HG03342 (cell line): ENCODE measurements around the gene ZFYVE28.
A peak's percentile ranks its signal among the peaks of the same experiment; 100 is the strongest.

Experiments used
- ATAC-seq: cut with Tn5 transposase; IDR thresholded peaks from one replicate; pipeline ENCODE4 v1.9.1; 2021; ENCODE audit warnings: mild to moderate bottlenecking, moderate library complexity; ENCODE audit not compliant: unreplicated experiment

The ZFYVE28 gene

DNA sequence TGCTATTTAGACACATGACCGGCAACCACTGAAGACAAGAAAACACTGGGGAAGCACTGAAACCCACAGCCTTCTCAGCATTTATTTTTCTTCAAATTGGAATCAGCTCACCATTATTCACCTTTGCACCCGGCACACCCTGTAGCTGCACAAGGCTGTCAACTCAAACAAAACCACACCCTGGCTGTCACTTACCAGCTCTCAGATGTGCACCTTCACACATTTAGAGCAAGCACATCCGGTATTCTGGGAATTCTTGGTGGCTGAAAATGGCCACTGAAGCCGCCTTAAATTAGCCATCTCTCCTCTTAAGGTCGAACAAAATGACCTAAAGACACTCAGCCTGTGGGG, 5.9 kb downstream of the ZFYVE28 start:
- ATAC-seq: peak; percentile 31

DNA sequence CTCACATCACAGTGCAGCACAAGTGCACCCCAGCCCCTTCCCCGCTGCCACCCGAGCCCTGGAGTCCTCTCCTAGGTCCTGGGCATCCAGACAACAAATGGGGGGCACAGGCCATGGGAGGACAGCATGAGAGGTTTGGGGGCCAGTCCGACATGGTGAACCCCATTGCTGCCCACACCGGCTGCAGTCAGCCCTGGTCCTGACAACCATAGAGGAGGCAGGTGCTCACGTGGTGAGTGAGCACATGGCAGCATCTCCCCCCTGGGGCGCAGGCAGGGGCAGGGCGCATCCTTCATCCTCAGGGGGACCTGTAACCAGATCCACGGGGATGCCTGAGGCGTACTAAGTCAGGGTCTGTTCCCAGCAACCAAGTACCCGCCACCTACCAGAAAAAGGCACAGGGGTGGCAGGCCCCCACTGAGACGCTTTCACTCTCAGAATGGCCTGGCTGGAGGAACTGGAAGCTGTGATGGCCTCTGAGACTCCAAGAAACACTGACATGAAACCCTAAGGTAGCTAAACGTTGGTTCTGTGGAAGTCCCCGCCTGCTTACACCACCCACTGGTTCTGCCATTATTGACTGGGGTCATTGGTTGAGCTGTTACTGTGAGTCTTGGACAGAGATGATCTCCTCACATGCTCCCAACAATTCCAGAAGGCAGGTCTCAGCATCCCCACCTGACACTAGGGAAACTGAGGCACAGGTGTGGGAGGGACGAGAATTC, 6.5 kb downstream of the ZFYVE28 start:
- ATAC-seq: no peak

DNA sequence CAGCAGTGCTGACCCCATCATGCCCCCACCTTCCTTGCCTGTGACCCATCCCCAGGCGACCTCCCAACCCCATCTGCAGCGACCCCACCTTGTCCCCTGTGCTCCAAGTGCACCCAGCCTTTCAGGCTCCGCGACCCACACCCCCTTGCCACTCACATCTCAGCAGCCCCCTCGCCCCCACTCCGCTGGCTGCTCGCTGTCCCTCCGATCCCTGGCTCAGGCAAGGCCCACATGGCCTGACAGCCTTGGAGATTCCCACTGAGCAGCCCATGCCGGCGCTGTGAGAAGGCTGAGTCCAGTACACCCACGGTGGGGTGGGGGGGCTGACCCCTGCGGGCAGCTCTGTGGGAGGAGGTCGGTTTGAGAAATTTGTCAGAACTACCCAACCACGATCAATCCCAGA, 9.1 kb downstream of the ZFYVE28 start:
- ATAC-seq: no peak

DNA sequence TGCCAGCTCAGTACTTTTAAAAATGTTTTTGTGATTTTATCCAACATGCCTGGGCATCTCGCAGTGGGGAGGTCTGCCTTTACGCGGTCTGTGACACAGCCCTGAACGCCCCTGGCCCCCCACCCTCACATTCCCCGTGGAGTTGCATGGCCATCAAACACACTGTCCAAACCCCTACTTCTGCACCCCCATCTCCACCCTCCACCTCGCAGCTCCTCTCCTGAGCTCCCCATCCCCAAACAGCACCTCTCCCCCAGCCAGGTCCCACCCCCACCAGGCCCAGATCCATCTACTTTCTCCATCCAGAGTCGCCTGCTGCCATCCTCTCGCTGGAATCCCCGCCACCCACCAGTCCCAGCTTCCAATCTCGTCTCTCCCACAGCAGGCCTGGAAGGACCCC, 9.5 kb downstream of the ZFYVE28 start:
- no peak for ATAC-seq

DNA sequence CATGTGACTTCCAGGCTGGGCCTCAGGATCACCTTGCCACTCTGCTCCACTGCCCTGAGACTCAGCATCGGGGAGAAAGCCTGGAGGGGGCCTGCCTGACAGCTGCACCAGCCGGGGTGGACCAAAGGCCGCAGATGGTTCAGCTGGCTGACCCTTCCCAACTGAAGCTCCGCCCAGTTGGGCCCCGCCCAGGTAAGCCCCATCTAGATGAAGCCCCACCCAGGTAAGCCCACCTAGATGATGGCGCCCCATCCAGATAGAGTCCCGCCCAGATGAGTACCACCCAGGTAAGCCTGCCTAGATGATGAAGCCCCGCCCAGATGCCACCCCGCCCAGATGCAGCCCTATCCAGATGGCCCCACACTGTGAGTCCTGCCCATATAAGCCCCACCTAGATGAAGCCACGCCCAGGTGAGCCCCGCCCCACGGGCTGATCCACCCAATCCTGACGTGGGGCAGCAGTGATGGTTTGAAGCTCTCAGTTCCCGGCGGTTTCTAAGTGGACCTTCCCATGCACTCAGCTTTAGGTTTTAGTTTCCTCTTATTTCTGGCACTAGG, 10.0 kb downstream of the ZFYVE28 start:
- ATAC-seq: no peak

DNA sequence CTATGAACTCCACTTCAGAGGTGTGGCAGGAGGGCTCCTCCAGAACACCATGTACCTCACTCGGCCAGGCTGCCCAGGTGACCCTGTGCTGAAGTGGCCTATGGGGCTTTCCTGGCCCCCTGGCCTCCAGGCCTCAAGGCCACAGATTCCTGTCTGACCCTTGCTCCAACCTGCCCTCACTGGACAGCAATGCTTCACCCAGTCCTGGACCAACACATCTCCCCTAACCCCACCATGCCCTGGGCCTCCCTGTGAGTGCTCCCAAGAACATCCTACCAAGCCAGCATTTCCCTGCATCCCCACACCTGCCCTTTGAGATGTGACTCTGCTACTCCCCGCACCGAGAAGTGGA, 10.5 kb downstream of the ZFYVE28 start:
- ATAC-seq: no peak

DNA sequence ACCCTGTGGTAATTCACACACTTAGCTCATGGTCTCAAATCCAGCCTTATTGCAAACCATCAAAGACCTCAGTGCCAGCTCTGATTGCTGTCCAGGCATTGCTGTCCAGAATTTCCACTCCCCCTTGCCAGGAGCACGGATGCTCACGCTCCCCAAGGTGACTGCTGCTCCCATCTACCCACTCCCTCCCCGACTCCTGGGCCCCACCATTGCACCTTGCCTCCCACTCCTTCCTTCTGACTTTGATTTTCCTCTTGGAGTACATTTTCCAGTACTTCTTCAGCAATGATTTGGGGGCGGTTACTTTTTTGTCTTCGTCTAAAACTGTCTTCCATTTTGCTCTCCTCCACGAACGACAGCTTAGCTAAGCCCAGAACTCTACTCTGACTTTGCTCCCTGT, 11.5 kb downstream of the ZFYVE28 start:
- ATAC-seq: no peak

DNA sequence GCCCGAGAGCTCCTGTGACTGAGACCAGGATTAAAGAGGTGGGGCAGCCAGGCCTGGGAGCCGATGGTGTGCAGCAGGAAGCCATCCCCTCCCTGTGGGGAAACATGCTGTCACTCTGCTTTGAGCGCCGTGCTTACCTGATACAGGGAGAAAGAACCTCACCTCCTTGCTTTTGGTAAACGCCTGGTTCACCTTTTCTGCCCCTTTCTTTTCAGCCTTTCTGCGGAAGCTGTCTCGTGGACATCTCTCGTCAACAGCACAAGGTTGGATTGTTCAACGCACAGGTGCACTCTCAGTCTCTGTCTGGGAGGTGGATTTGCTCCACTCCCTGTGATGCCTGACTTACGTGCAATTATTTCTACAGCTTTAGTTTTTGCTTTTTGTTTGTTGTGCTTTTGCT, 12.0 kb downstream of the ZFYVE28 start:
- no peak for ATAC-seq

DNA sequence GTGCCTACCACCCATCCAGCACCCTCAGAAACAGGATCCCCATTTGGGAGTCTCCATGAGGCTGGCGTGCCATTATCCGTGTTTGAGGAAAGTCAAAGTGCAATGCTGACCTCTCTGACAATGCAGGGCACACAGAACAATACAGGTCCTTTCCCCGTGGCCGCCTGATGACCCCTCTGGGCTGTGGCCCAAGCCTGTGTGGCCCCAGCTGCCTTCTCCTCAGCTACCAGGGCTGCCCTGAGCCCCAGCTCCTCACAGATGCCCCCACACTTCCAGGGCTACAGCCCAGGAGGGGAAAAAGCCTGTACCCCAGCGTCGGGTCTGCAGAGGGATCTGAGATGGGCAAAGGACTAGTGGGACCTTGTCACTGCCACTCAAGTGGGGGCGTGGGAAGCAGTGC, 15.5 kb downstream of the ZFYVE28 start:
- ATAC-seq: no peak

DNA sequence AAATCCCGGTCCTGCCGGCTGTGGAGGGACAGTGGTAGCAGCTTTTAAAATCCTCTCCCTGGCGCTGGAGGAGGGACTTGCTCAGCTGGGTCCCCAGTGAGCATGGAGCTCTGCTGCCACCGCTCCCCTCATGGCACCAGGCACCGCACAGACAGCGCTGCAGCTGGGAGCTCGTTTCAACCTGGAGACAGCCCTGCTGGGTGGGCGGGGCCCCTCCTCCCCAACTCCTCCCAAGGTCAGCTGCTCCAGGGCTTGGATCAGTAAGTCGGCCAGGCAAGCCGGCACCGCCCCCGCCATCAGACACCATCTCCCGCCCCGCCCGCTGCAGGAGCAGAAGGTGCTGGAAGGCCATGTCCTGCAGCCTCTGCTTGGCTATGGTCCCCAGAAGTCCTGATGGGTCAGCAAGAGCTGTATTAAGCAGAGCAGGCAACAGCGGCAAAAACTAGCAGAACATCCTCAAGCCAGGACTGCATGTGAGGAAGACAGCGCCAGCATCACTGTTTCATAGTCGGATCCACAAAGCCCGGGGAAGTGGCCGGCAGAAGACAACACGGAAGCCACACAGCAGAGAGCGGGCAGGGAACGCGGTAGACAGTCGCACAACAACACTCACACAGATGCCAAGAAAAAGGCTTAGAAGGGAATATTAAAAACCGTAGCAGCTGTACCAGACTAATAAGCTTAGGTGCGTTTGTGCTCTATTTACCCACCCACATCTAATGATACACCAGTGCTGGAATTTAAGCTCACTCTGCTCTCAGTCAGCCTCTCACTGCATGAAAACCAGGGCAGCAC, 16.2 kb downstream of the ZFYVE28 start:
- ATAC-seq: no peak

DNA sequence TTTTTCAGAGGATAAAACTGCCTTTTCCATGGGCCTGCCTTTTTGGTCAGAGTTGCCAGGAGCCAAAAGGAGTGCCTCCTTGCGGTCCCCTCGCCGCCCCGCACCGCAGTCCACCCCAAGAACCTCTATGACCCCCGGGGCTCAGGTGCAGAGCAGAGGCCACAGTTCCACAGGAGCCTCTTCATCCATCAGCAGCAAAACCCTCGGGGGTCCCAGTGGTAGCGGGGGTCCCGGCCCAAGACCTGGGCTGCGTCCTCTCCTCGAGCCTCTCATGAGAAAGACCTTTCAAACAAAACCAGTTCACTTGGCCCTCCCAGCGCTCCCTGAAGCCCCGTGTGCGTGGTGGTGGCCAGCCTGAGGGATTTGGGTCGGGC, 16.8 kb downstream of the ZFYVE28 start:
- ATAC-seq: no peak

DNA sequence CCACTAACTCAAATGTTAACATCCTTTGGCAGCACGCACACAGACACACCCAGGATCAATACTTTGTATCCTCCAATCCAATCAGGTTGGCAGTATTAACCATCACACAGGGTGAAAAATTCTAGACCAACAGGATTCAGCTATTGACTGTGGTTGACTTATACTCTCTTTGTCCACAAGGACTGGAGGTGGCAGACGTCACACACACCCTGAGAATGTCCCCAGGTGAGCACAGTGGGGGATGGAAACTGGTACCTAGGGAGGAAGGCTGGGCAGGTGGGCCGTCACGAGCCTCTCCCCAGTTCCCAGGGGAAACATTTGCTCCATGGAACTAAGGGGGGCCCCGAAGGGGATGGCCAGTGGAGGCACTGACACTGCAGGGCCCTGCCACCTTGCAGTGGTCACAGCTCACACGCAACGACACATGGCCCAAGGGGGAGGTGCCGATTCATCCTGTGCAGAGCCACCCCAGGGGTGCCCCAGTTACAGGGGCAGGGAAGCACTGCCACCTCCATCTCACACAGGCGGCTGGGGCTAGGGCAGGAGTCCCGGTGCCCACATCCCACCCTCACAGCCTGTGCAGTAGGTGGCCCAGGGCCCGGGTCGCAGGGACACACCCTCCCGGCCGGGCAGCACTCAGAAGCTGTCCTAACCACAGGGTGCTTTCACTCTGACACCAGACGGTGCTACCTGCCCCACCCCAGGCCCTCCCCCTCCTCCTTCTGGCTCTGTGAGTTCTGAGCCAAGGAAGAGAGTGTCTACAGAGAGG, 17.4 kb downstream of the ZFYVE28 start:
- no peak for ATAC-seq

DNA sequence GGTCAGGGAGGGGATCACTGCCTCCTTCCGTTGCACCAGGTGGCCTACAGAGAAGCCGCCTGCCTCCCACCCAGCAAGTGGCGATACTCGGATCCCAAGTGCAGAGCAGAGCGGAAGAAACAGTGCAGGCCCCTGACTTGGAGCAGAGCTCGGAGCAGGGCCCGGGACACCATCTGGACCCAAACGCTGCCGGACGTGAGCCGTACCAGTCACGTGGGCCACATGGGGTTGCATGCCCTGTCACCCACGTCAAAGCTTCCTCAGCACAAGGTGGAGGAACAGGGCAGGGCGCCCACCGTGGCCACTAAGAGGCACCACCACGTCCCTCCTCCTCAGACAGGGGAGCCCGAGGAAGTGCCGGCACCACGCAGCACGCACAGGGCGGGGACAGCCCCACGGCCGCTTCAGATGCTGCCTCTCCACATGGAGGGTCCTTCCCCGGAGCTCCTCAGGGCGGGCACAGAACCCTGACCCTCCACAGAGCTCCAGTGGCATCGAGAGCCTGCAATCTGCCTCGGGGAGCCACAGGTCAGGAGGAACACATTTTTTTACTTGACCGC, 18.7 kb downstream of the ZFYVE28 start:
- no peak for ATAC-seq

DNA sequence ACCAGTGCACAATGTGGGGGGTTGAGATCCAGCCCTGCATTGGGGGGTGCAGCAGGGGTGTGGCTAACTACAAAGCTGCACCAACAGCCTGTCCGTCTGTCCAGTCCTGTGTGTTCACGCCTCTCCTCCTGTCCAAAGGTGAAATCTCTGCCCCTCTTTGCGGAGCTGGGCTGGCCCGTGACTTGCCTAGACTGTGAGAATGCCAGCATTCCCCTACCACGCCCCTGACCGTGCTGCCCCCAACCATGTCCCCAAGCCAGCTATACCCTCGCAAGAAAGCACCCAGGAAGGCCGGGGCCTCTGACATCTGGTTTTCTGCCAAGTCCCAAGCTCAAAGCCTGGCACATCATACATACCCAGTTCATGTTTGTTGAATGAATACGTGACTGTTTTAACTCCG, 19.2 kb downstream of the ZFYVE28 start:
- ATAC-seq: no peak

DNA sequence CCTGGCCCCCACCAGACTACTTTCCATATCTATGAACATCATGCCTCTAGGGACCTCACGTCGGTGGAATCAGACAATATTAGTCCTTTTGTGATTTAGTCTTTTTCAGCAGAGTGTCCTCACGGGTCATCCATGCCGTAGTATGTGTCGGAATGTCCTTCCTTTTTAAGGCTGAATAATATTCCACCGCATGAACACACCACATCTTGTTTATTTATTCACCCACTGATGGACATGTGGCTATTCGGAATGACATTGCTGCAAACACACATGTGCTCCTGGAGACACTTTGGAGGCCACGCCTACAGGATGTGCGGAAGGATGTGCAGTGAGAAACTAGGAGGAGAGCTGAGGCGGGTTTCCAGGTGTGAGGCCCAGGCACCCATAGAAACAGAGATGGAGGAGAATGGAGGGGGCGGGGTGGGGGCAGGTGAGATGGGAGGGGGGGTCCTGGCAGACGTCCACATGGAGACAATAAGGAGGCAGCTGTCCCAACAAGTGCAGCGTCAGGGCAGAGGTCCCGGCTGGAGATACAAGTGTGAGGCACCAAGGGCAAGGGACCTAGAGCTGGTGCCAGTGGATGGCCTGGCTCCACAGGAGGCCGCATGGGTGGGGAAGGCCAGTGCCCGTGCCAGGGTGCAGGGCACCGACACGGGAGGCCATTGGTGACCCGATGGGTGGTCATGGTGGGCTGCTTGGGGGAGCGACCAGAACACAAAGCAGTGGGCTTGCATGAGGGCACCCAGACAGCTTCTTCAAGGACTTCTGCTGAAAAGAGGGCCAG, 20.7 kb downstream of the ZFYVE28 start:
- no peak for ATAC-seq

DNA sequence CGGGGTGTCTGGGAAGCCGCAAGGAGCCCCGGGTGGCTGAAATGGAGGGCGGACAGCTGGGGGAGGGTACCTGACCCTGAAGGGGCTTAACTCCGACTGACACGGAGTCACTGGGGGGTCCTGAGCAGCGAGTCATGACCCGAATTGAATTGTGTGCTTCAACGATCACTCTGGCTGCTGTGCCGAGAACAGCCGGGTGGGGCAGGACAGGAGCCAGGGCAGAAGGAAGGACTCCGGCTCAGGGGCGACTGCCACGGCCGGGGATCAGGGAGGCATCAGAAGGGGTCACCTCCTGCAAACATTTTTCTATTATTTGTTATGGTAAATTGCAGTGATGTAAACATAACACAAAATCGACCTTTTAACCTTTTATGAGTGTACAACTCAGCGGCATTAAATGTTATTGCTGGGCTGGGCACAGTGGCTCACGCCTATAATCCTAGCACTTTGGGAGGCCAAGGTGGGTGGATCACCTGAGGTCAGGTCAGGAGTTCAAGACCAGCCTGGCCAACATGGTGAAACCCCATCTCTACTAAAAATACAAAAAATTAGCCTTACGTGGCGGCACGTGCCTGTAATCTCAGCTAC, 21.6 kb downstream of the ZFYVE28 start:
- no peak for ATAC-seq

DNA sequence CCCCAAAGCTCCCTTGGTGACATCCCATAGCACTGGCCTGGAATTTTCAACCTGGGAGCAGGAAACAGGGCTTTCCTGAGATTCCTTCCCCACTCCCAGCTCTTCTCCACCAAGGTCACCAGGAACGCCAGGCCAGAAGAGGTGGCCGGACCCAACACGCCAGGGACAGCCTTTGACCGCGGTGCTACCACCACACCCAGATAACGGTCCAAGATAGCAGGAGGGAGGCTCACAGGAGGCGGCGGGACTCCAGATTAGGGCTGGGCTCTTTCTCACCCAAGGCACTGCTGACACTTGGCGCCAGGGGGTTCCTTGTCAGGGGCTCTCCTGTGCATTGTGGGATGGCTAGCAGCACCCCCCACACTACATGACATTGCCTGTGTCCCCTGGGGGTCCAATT, 22.9 kb downstream of the ZFYVE28 start:
- ATAC-seq: no peak

DNA sequence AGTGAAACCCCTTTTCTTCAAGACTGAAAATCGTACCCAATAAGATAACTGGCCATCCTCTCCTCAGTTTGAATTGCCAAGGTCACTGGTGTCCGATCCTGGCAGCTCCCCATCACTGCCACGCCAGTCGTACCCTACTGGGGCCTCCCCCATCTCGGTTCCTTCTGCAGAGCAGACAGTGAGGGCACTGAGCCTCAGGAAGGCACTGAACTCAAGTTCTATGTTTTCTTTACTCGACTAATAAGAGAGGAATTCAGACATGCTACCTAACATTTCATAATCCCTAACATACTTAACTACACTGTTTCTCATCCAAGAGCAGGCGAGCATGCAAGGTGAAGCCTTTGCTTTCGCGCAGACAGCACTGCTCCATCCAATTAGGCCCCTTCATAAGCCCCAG, 23.4 kb downstream of the ZFYVE28 start:
- ATAC-seq: no peak

DNA sequence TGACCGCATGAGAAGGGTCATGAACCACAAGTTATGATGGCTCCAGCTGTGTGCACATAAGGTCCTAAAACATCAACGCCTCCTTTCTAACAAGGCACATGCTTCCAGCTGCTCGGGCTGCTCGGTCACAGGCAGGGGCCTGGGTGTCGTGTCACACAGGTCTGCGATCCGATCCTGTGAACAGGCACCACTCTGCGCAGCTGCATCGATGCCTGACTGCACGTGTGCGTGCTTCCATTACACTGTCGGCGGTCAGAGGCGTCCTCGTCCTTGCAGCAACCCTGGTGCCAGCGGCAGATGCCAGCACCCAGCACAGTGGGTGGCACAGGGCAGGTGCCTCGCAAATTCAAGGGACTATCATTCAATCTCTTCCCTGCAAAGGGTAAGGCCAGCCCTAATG, 23.9 kb downstream of the ZFYVE28 start:
- no peak for ATAC-seq
